Ammon's horn (tissue), 1 donor: Measurements from ENCODE around the gene EXD3.
"Not testable (repeated sequence)": the region's sequence is repeated elsewhere in the genome, so short reads cannot be mapped to it uniquely, and the experiment has no call there.

Source experiments
- DNase-seq: peaks from one replicate; pipeline ENCODE4 v3.0.0-alpha.2; 2016; ENCODE audit warnings: low spot score

Gene EXD3

DNA sequence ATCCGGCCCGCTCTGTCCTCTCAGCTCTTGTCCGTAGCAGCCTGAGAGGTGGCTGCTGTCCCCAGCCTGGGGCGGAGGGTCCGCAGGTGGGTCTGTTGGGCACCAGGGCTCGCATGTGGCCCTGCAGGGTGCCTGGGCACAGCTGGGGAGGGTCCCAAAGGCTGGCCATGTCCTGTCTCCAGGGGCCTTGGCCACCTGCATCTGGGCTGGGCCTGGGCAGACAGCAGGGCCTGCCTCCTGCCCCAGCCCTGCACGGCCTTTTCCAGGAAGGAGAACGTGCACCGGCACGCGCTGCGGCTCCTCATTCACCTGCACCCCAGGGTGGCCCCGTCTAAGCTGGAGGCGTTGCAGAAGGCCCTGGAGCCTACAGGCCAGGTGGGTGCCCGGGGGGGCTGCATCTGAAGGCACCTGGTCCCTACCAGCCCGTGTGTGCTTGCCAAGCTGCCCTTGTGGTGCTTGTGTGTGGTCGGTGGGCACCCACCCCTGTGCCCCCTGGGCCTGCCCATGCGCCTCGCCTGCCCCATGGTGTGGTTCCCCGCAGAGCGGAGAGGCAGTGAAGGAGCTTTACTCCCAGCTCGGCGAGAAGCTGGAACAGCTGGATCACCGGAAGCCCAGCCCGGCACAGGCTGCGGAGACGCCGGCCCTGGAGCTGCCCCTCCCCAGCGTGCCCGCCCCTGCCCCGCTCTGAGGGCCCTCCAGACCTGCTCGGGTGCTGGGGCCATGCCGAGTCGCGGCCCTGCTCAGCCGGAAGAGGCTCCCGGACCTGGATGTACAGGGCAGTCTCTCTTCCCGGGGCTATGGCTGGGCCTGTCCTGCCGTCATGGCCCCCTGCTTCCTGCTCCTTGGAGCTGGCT lies 150.5 kb downstream of the EXD3 start:
- no peak for DNase-seq

DNA sequence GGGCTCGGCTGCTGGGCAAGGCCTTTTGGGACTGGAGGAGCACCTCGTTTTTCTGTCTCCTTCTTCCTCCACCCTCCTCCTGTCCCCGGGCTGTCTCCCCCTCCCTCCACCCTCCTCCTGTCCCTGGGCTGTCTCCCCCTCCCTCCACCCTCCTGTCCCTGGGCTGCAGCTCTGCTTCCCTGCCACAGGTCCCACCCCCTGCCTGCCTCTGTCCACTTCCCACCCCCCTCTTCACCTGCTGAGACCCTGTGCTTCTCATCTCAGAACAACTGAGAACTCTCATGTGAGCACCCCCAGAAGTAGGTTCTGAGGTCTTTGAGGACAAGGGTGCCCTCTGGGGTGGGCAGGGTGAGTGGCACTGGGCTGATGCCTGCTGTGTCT lies 151.3 kb downstream of the EXD3 start:
- DNase-seq = no peak

DNA sequence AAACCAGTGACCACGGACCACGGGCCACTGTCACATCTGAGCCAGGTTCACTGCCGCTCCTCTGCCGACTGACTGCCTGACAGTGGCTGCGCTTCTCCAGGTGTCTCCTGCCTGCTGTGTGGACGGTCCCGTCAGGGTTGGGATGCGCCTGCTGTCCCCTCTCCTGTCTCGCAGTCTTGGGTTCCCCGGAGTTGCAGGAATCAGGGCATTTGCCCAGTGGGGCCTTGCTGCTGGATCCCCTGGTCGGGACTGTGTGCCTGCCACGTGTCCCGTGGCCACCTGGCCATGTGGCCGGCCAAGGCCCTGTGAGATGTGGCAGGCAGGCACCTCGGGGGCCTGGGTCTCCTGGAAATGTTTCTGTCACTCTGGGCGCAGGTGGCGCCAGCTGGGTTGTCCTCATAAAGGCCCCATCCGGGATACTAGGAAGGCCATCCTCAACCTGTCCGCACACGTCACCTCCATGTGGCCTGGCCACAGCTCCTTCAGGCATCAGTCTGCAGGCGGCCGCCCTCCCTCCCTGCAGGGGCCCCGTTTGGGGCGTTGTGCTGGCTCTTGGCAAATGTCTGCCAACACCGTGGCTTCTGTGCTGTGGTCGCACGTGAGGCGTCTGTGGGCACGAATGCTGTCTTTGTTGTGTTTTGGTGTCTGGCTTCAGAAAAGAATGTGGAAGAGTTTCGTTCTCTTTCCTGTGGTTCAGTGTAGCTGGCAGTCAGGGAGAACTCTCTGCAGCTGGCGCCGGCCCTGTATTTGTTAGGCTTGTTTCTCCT lies 151.8 kb downstream of the EXD3 start:
- no peak for DNase-seq

DNA sequence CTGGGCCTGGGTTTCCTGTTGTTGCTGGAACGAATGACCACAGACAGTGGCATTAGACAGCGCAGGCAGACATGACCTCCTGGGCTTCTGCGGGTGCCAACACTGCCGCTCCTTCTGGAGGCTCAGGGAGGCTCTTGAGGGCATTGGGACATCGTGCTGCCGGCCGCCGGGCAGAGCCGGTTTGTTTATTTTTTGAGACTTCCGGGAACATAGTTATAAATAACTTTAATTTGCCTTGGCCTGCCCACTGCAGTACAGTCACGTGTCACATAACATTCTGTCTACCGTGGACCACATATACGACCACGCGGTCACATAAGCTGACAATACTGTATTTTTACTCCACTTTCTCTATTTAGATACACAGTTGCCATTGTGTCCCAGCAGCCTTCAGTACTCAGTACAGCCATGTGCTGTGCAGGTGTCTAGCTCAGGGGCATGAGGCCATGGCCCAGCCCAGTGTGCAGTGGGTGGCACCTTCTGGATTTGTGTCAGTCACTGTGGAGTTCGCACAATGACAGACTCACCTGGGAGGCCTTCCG lies 153.7 kb downstream of the EXD3 start:
- no peak for DNase-seq

DNA sequence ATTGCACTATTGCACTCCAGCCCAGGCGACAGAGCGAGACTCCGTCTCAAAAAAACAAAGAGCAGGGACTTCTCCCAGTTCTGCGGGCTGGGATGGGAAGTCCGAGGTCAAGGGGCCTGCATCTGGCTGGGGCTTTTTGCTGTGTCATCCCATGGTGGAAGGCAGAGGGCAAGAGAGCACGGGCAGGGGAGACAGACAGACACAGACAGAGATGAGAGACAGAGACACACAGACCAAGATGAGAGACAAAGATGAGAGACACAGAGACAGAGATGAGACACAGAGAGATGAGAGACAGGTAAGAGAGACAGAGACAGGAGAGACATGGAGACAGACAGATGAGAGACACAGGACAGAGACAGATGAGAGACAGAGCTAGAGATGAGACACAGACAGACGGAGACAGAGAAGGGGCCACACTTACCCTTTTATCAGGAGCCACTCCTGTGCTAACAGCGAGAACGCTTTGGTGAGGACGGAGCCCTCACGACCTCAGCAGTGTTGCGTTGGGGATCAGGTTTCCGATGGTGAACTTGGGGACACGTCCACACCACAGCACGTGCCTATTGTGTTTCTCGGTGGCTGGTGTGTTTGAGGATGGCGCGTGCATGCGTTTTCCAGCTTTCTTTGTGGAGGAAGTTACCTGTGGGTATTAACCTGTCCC lies 154.3 kb downstream of the EXD3 start:
- DNase-seq = no peak

DNA sequence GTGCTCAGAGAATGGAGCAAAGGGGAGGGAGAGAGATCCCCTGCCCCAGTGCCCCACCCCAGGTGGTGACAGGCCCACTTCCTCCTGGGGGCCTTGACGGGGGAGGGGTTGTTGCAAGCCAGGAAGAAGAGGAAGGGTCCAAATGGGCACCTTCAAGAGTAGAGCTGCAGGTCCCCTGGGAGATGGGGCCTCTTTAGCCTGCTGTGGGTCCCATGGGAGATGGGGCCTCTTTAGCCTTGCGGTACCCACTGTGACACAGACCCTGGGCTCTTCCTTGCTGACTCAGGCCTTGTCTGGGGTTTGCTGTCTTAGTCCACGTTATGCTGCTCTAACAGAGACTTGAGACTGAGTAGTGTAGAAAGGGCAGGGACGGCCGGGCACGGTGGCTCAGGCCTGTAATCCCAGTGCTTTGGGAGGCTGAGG lies 155.0 kb downstream of the EXD3 start:
- DNase-seq = no peak

DNA sequence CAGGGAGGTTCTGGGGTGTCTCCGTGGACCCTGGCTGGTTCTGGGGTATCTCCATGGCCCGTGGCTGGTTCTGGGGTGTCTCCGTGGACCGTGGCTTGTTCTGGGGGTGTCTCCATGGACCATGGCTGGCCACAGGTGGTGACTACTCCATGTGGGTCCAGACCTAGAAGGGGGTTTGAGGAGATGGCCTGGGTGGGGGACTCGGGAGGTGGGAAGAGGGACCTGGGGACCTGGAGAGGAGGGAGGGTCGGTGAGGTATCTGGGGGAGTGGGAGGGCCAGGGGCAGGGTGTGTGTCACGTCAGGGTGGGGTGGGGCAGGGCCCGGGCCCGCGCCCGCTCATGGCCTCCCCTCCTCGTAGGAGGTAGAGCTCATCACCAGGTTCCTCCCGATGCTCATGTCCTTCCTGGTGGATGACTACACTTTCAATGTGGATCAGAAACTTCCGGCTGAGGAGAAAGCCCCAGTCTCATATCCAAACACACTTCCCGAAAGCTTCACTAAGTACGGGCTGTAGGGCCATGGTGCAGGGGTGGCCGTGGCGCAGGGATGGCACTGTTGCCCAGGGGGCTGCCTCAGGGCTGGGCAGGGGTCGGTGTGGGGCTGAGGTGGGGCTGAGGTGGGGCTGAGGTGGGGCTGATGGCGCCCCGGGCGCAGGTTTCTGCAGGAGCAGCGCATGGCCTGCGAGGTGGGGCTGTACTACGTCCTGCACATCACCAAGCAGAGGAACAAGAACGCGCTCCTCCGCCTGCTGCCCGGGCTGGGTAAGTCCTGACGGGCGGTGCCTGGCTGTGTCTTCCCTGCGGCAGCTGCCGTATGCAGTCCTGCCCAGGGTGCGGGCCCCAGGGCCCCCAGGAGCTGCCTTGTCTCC lies 156.1 kb downstream of the EXD3 start:
- DNase-seq = no peak

DNA sequence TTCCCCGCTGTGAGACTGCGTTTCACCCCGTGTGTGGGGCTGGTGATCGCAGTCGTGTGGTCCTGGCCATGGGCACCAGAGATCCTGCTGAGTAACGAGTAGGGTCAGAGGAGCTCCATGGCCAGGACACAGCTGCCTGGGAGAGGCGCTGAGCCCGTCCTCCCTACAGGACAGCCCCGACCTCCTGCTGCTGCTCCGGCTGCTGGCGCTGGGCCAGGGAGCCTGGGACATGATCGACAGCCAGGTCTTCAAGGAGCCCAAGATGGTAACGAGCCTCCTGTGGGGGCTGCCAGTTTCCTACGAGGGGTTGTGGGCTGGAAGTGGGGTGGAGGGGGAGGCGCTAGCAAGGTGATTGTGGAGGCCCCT lies 156.8 kb downstream of the EXD3 start:
- no peak for DNase-seq

DNA sequence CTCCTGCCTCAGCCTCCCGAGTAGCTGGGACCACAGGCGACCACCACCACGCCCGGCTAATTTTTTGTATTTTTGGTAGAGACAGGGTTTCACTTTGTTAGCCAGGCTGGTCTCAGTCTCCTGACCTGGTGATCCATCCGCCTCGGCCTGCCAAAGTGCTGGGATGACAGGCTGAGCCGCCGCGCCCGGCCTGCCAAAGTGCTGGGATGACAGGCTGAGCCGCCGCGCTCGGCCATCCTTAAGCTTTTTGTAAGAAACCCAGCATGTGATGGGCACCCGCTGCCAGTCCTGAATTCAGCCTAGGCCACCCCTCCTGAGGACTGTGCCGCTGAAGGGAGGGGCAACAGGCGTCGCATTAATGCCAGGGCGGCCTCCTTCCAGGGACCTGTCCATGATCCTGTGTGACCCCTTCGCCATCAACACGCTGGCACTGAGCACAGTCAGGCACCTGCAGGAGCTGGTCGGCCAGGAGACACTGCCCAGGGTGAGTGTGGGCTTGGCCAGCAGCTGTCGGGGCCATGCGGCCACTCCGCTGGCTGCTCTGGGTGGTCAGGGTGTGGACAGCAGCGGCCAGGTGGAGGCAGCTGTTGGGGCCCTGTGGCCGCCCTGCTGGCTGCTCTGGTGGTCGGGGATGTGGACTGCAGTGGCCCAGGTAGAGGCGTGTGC lies 157.3 kb downstream of the EXD3 start:
- DNase-seq = no peak

DNA sequence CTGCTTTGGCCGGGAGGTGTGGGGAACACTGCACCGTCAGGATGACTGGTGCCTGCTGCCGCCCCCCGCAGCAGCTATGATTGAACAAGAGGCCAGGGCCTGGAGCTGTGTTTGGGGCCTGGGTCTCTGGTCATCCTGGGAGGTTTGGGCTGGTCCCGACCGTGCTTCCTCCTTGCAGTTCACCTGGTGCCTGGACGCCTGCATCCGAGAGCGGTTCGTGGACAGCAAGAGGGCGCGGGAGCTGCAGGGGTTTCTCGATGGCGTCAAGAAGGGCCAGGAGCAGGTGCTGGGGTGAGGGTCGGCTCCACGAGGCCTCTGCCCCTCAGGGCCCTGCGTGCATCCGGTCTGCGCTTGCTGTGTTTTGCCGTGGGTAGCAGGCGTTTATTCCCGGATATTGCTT lies 158.9 kb downstream of the EXD3 start:
- DNase-seq = no peak

DNA sequence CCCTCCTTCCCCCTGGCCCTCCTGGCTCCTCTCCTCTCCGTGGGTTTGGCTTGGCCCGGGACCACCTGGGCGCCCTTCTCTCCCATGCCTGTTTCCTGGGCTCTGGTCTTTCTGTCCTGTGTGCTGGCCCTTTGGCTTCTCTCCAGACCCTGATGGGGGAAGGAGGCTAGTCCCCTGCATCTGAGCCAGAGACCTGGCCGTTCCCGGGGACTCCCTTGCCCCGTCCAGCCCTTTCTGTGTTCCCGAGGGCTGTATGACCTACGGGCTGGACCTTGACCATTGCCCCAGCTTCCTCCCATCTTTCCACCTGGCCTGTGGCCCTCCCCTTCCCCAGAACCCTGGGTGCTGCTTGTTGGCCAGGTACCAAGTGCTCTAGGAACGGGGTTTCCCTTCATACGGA lies 159.5 kb downstream of the EXD3 start:
- DNase-seq = no peak

DNA sequence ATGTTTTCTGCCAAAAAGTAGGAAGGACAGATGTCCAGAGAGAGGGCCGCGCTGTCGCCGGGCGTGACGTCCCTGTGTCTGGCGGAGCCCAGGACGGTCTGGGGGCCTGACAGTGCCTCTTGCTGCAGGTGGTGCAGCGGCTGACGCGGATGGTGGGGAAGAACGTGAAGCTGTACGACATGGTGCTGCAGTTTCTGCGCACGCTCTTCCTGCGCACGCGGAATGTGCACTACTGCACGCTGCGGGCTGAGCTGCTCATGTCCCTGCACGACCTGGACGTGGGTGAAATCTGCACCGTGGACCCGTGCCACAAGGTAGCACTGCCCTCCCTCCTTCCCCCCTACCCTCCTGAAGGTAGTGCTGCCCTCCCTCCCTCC lies 160.1 kb downstream of the EXD3 start:
- no peak for DNase-seq

DNA sequence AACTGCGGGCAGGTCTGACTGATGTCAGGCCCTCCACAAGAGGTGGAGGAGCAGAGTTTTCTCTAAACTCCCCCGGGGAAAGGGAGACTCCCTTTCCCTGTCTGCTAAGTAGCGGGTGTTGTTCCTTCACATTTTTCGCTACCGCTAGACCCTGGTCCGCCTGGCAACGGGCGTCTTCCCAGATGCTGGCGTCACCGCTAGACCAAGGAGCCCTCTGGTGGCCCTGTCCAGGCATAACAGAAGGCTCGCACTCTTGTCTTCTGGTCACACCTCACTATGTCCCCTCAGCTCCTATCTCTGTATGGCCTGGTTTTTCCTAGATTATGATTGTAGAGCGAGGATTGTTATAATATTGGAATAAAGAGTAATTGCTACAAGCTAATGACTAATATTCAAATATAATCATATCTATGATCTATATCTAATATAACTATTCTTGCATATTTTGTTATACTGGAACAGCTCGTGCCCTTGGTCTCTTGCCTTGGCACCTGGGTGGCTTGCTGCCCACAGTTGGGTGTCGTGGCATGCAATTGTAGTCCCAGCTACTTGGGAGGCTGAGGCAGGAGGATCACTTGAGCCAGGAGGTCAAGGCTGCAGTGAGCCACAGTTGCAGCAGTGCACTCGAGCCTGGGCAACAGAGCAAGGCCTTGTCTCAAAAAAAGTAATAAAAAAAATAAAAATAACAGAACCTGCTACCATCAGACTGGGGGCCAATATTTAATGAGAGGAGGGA lies 160.6 kb downstream of the EXD3 start:
- DNase-seq = not testable (repeated sequence)
